Activated B cell treated with CpG ODN at 0.5 μM for 24 hours (primary cell): ENCODE data around the gene PGF. TPM values are rescaled to one million over a fixed set of nuclear protein-coding genes. Genes with fewer than 3 reads are reported as not detected.
A peak's percentile ranks its signal among the peaks of the same experiment; 100 is the strongest.

Experiments used
- ATAC-seq: fragments of 200-7000 bp; cut with Tn5 transposase; one replicate; pipeline ENCODE4 v1.10.0; 2021; ENCODE audit warnings: low read depth, mild to moderate bottlenecking, moderate library complexity
- CTCF ChIA-PET: fragments of 350-600 bp; sonication (Branson Sonifier 250); formaldehyde crosslinking; loops from one replicate; lab custom pipeline; 2021; ENCODE audit warnings: antibody characterized with exemption; lab: Charles Lee
- POLR2A ChIA-PET: fragments of 350-600 bp; sonication (Branson Sonifier 250); formaldehyde crosslinking; loops from one replicate; lab custom pipeline; 2021; ENCODE audit warnings: antibody characterized with exemption; lab: Charles Lee
- DNase-seq: peaks from one replicate; pipeline ENCODE4 v3.0.0; 2022
- H3K27ac Mint-ChIP-seq: one replicate; pipeline ENCODE4 v1.8.0; 2020; ENCODE audit warnings: mixed read lengths
- H3K27me3 Mint-ChIP-seq: one replicate; pipeline ENCODE4 v1.8.0; 2021; ENCODE audit warnings: mixed read lengths
- H3K36me3 Mint-ChIP-seq: one replicate; pipeline ENCODE4 v1.8.0; 2021; ENCODE audit warnings: low read depth, mixed read lengths
- H3K4me1 Mint-ChIP-seq: one replicate; pipeline ENCODE4 v1.8.0; 2021; ENCODE audit warnings: mixed read lengths
- H3K4me3 Mint-ChIP-seq: one replicate; pipeline ENCODE4 v1.8.0; 2020; ENCODE audit warnings: mild to moderate bottlenecking, mixed read lengths
- H3K9me3 Mint-ChIP-seq: one replicate; pipeline ENCODE4 v1.8.0; 2020; ENCODE audit warnings: mixed read lengths
- intact Hi-C: fragments of 100-400 bp; cut with micrococcal nuclease; formaldehyde crosslinking; loops from one replicate; pipeline ENCODE4 v1.15.1; 2024
- total RNA-seq: library from RNA; stranded (reverse); gene quantifications from 2 replicates; pipeline ENCODE4 v1.2.3, GENCODE V29; 2022
- TF ChIP-seq, protein P1 (sequence below): fragments of 200-600 bp; IDR thresholded peaks from one replicate; pipeline ENCODE4 v1.8.0; 2022; ENCODE audit warnings: antibody characterized with exemption, mild to moderate bottlenecking

Gene PGF
- total RNA-seq, 1 donor from 2014 or later = not detected

DNA sequence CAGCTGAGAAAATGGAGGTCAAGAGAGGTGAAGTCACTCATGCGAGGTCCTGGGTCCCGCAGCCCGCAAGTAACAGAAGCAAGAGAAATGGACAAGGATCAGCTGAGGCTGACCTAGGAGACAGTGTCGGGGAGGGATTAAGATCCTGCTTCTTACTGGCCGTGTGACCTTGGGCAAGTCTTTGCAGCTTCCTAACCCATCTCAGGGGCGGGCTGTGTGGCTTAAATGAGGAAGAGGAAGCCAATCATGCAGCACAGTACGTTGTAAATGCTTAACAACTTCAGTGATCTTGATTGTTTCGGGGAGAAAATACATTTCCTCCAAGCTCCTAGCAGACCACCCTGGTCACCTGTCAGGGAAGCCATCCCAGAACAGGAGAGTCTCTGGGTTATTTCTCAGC lies 7.1 kb upstream of the PGF start:
- ChIA-PET POLR2A (interaction anchor here (0.7 to 1.4 kb wide), 4 partner anchors 23 to 51 kb away, joined by 3 to 7 read pairs (median 4); partner anchors contain the start of gene EIF2B2), CTCF (interaction anchor here (0.9 to 1.7 kb wide), 3 partner anchors 18 to 126 kb away, joined by 4 to 8 read pairs (median 4); no protein-coding TSS in a partner anchor)
- Mint-ChIP-seq H3K4me3 (peak overlapping the region; percentile 45), H3K9me3 (no peaks in the 10 kb centered on the region), H3K36me3 (no peaks in the 10 kb centered on the region), H3K27me3 (no peaks in the 10 kb centered on the region), H3K27ac (peak overlapping the region; percentile 68), H3K4me1 (peaks cover 20% of the 10 kb centered on the region)
- TF ChIP-seq, protein P1, sequence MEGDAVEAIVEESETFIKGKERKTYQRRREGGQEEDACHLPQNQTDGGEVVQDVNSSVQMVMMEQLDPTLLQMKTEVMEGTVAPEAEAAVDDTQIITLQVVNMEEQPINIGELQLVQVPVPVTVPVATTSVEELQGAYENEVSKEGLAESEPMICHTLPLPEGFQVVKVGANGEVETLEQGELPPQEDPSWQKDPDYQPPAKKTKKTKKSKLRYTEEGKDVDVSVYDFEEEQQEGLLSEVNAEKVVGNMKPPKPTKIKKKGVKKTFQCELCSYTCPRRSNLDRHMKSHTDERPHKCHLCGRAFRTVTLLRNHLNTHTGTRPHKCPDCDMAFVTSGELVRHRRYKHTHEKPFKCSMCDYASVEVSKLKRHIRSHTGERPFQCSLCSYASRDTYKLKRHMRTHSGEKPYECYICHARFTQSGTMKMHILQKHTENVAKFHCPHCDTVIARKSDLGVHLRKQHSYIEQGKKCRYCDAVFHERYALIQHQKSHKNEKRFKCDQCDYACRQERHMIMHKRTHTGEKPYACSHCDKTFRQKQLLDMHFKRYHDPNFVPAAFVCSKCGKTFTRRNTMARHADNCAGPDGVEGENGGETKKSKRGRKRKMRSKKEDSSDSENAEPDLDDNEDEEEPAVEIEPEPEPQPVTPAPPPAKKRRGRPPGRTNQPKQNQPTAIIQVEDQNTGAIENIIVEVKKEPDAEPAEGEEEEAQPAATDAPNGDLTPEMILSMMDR = no peak
- no peak for DNase-seq
- peak; percentile 80 for ATAC-seq
- intact Hi-C loops = loop anchor here (2.0 to 5.0 kb wide), 2 partner anchors 16 to 40 kb away; partner anchors contain the start of gene EIF2B2

DNA sequence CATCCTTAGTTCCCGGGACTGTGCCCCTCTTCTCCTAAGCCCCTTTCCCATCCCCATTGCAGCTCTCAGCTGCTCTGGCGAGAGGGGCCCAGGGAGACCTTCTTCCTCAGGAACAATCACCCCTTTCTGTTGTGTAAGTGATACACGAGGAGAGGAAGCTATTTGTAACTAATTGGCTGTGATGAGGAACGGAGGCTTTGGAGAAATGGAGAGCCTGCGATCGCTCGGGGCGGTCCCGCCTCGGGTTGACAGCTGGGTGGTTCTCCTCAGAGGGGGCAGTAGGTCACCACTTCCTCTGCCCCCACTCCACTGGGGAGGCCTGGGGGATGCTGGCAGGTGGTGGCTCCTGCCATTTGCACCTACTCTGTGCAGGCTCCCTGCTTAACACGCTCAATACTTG lies 6.6 kb upstream of the PGF start:
- Mint-ChIP-seq H3K4me3 (peak overlapping the region; percentile 45), H3K36me3 (no peaks in the 10 kb centered on the region), H3K27ac (peak overlapping the region; percentile 68), H3K4me1 (peaks cover 20% of the 10 kb centered on the region), H3K27me3 (no peaks in the 10 kb centered on the region), H3K9me3 (no peaks in the 10 kb centered on the region)
- no peak for DNase-seq
- intact Hi-C loops = loop anchor here (2.0 to 5.0 kb wide), 2 partner anchors 15 to 40 kb away; partner anchors contain the start of gene EIF2B2
- ChIA-PET POLR2A (interaction anchor here (0.7 to 1.4 kb wide), 4 partner anchors 22 to 51 kb away, joined by 3 to 7 read pairs (median 4); partner anchors contain the start of gene EIF2B2), CTCF (interaction anchor here (0.9 to 1.7 kb wide), 3 partner anchors 17 to 126 kb away, joined by 4 to 8 read pairs (median 4); no protein-coding TSS in a partner anchor)
- TF ChIP-seq, protein P1 = no peak
- peak; percentile 18 for ATAC-seq

DNA sequence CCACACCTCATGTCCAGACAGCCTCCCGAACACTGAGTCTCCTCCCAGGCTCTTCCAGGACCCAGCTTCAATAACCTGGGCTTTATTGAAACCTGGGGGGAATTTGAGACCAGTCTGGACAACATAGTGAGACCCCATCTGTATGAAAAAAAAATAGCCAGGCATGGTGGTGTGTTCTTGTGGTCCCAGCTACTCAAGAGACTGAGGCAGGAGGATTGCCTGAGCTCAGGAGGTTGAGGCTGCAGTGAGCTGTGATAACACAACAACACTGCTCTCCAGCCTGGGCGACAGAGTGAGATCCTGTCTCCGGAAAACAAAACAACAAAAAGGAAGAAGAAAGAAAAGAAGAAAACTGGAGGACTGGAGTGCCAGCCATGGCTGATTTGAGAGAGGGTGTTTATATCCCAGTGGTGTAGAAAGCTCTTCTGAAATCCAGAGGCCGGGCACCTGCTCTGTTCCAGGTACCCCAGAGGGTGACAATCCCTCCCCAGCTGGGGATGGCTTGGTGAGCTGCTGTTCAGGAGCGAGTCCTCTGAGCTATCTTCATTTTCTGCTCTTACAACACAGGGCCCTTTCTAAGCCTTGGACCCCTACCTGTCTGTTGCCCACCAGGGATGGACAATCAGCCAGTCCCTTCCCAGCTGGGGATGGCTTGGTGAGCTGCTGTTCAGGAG lies 6.0 kb upstream of the PGF start:
- TF ChIP-seq, protein P1 = no peak
- Mint-ChIP-seq H3K4me1 (peaks cover 20% of the 10 kb centered on the region), H3K4me3 (no peak overlapping the region), H3K36me3 (no peaks in the 10 kb centered on the region), H3K27ac (no peak overlapping the region), H3K27me3 (peaks cover 2% of the 10 kb centered on the region), H3K9me3 (no peaks in the 10 kb centered on the region)
- DNase-seq (no peak), ATAC-seq (no peak)
- intact Hi-C loops = loop anchor here (5.0 kb wide), 1 partner anchor 41 kb away; the partner anchor contains the start of gene EIF2B2
- ChIA-PET POLR2A (interaction anchor here (1.2 to 1.4 kb wide), 3 partner anchors 24 to 50 kb away, joined by 3 to 7 read pairs (median 4); partner anchors contain the start of gene EIF2B2), CTCF (interaction anchor here (0.9 to 1.7 kb wide), 4 partner anchors 16 to 127 kb away, joined by 3 to 8 read pairs (median 4); no protein-coding TSS in a partner anchor)

DNA sequence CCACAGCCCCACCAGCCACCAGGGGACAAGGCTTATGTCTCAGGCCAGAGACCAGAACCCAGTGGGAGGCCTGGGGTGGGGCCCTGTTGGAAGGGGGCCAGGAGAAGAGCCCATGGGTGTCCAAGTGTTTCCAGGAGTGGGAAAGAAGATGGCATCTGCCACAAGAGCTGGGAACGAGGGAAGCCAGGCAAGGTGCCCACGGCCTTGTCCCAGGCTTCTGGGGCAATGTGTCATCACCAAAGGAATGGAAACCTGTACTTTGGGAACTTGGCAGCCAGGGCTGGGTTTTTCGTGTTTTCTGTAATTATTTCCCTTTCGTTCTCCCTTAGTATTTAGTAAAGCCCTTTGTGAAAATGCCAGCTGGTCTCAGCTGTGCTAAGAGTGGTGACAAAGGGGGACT lies 5.3 kb upstream of the PGF start:
- Mint-ChIP-seq H3K27ac (no peak overlapping the region), H3K27me3 (peaks cover 4% of the 10 kb centered on the region), H3K9me3 (no peaks in the 10 kb centered on the region), H3K4me1 (peaks cover 20% of the 10 kb centered on the region), H3K4me3 (no peak overlapping the region), H3K36me3 (no peaks in the 10 kb centered on the region)
- ATAC-seq (no peak), DNase-seq (no peak)
- ChIA-PET CTCF (interaction anchor here (0.9 kb wide), 2 partner anchors 18 to 128 kb away, joined by 3 to 4 read pairs; no protein-coding TSS in a partner anchor), POLR2A (no interaction called here)
- TF ChIP-seq, protein P1 = no peak
- intact Hi-C loops = loop anchor here (5.0 kb wide), 1 partner anchor 42 kb away; the partner anchor contains the start of gene EIF2B2
